ENCODE measurements around the gene GYPA. TPM values are rescaled to one million over a fixed set of nuclear protein-coding genes. Genes with fewer than 3 reads are reported as not detected.
"Not testable (repeated sequence)": the region's sequence is repeated elsewhere in the genome, so short reads cannot be mapped to it uniquely, and the experiment has no call there.

GYPA gene
- total RNA-seq, 1 donor from 2014 or later = not detected

- Mint-ChIP-seq H3K36me3 (ENCODE audit: low read depth, unreplicated experiment) (no peaks in the 10 kb centered on the region), H3K27me3 (ENCODE audit: unreplicated experiment) (peaks cover 1% of the 10 kb centered on the region), H3K4me3 (ENCODE audit: unreplicated experiment) (no peak overlapping the region), H3K27ac (ENCODE audit: unreplicated experiment) (no peak overlapping the region), H3K9me3 (ENCODE audit: unreplicated experiment) (no peaks in the 10 kb centered on the region), H3K4me1 (ENCODE audit: unreplicated experiment) (no peaks in the 10 kb centered on the region)
- no peak for DNase-seq (ENCODE audit: low spot score)
- TF ChIP-seq CTCF (IDR thresholded peaks at IDR 0.05; ENCODE audit: unreplicated experiment) = no peak
Measured at GRCh38 chr4:144090744-144091143, 49.8 kb downstream of the GYPA start.

GRCh38 chr4:144082053-144082452 is 58.5 kb downstream of the GYPA start:
- not testable (repeated sequence) for H3K27me3 Mint-ChIP-seq (ENCODE audit: unreplicated experiment); DNase-seq (ENCODE audit: low spot score); H3K4me3 Mint-ChIP-seq (ENCODE audit: unreplicated experiment); H3K27ac Mint-ChIP-seq (ENCODE audit: unreplicated experiment); H3K4me1 Mint-ChIP-seq (ENCODE audit: unreplicated experiment); H3K9me3 Mint-ChIP-seq (ENCODE audit: unreplicated experiment); H3K36me3 Mint-ChIP-seq (ENCODE audit: low read depth, unreplicated experiment)

- not testable (repeated sequence) for H3K27ac Mint-ChIP-seq (ENCODE audit: unreplicated experiment); DNase-seq (ENCODE audit: low spot score); H3K4me1 Mint-ChIP-seq (ENCODE audit: unreplicated experiment); H3K9me3 Mint-ChIP-seq (ENCODE audit: unreplicated experiment); H3K36me3 Mint-ChIP-seq (ENCODE audit: low read depth, unreplicated experiment); H3K4me3 Mint-ChIP-seq (ENCODE audit: unreplicated experiment); H3K27me3 Mint-ChIP-seq (ENCODE audit: unreplicated experiment)
Measured at GRCh38 chr4:144080135-144080534, 60.4 kb downstream of the GYPA start.

- not testable (repeated sequence) for H3K27ac Mint-ChIP-seq (ENCODE audit: unreplicated experiment); H3K9me3 Mint-ChIP-seq (ENCODE audit: unreplicated experiment); H3K4me1 Mint-ChIP-seq (ENCODE audit: unreplicated experiment); H3K27me3 Mint-ChIP-seq (ENCODE audit: unreplicated experiment); DNase-seq (ENCODE audit: low spot score); H3K4me3 Mint-ChIP-seq (ENCODE audit: unreplicated experiment); H3K36me3 Mint-ChIP-seq (ENCODE audit: low read depth, unreplicated experiment)
Measured at GRCh38 chr4:144078746-144079145, 61.8 kb downstream of the GYPA start.

- H3K4me3 Mint-ChIP-seq (ENCODE audit: unreplicated experiment); H3K36me3 Mint-ChIP-seq (ENCODE audit: low read depth, unreplicated experiment); DNase-seq (ENCODE audit: low spot score); H3K27ac Mint-ChIP-seq (ENCODE audit: unreplicated experiment); H3K4me1 Mint-ChIP-seq (ENCODE audit: unreplicated experiment); H3K9me3 Mint-ChIP-seq (ENCODE audit: unreplicated experiment); H3K27me3 Mint-ChIP-seq (ENCODE audit: unreplicated experiment): not testable (repeated sequence)
Measured at GRCh38 chr4:144061556-144061955, 79.0 kb downstream of the GYPA start.

- not testable (repeated sequence) for DNase-seq (ENCODE audit: low spot score); H3K27me3 Mint-ChIP-seq (ENCODE audit: unreplicated experiment); H3K4me3 Mint-ChIP-seq (ENCODE audit: unreplicated experiment); H3K9me3 Mint-ChIP-seq (ENCODE audit: unreplicated experiment); H3K36me3 Mint-ChIP-seq (ENCODE audit: low read depth, unreplicated experiment); H3K27ac Mint-ChIP-seq (ENCODE audit: unreplicated experiment); H3K4me1 Mint-ChIP-seq (ENCODE audit: unreplicated experiment)
Measured at GRCh38 chr4:144060234-144060859, 80.2 kb downstream of the GYPA start.

Other genes with a start within 250 kb of the GYPA start
- gene GYPE, start 235.2 kb downstream of the GYPA start, total RNA-seq (ENCODE audit: unreplicated experiment) = 0.41 TPM
- gene GYPB, start 121.3 kb downstream of the GYPA start, total RNA-seq (ENCODE audit: unreplicated experiment) = not detected